Testis (tissue), 2 donors: ENCODE measurements around the gene PDGFB.

Experiments
- POLR2A ChIP-seq: fragments of 450-650 bp; IDR thresholded peaks from one replicate; pipeline ENCODE4 v1.6.1; 2017; ENCODE audit warnings: antibody characterized with exemption, mild to moderate bottlenecking, moderate library complexity
- TF ChIP-seq, protein P1 (sequence below), 3 experiments: fragments of 450-650 bp in 2 of 3; fragments of 200-600 bp in 1 of 3; sonication (generic) in 1 of 3; IDR thresholded peaks; one replicate each; pipeline ENCODE4 v1.5.1; 2016 to 2019; ENCODE audit warnings: antibody characterized with exemption in 3 of 3, mild to moderate bottlenecking in 2 of 3, moderate library complexity in 1 of 3

DNA sequence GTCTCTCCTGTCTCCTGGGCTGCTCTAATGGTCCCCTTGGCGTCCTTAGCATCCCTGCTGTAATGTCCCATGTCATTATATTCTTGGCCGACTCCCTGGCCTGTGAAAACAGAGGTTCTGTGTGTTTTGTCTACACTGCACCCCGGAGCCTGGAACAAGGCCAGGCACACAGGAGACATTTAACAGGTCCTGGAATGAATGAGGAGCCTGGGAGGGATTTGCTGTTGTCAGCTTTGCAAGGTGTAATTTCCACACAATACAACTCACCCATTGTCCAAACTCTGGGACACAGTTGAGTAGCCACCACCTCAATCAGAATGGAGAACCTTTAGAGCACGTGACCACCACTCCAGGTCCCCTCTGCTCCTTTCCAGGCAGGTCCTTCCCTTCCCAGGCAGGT is 14.9 kb upstream of the PDGFB start:
- TF ChIP-seq, protein P1, sequence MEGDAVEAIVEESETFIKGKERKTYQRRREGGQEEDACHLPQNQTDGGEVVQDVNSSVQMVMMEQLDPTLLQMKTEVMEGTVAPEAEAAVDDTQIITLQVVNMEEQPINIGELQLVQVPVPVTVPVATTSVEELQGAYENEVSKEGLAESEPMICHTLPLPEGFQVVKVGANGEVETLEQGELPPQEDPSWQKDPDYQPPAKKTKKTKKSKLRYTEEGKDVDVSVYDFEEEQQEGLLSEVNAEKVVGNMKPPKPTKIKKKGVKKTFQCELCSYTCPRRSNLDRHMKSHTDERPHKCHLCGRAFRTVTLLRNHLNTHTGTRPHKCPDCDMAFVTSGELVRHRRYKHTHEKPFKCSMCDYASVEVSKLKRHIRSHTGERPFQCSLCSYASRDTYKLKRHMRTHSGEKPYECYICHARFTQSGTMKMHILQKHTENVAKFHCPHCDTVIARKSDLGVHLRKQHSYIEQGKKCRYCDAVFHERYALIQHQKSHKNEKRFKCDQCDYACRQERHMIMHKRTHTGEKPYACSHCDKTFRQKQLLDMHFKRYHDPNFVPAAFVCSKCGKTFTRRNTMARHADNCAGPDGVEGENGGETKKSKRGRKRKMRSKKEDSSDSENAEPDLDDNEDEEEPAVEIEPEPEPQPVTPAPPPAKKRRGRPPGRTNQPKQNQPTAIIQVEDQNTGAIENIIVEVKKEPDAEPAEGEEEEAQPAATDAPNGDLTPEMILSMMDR (IDR thresholded peaks at IDR 0.05), result no peak
- TF ChIP-seq POLR2A, result no peak
